Vagina (tissue), 2 donors: ENCODE data around the gene ZNF772. TPM values are rescaled to one million over a fixed set of nuclear protein-coding genes. Genes with fewer than 3 reads are reported as not detected.

Source experiments
- DNase-seq, 2 donors: peaks; one replicate each; pipeline ENCODE4 v3.0.0-alpha.2; 2017; ENCODE audit errors: extremely low spot score in 2 of 2
- H3K27ac ChIP-seq: fragments of 200-600 bp; sonication (generic); one replicate; pipeline ENCODE4 v1.5.1; 2019
- H3K27me3 ChIP-seq: fragments of 200-600 bp; sonication (generic); one replicate; pipeline ENCODE4 v1.5.1; 2019
- H3K36me3 ChIP-seq, 2 donors: fragments of 200-600 bp; sonication (generic); one replicate each; pipeline ENCODE4 v1.5.1; 2017 to 2019
- H3K4me1 ChIP-seq: fragments of 200-600 bp; sonication (generic); one replicate; pipeline ENCODE4 v1.5.1; 2019
- H3K4me3 ChIP-seq, 2 donors: fragments of 200-600 bp; sonication (generic); 1 replicate in 1 of 2; 2 replicates in 1 of 2; pipeline ENCODE4 v1.5.1; 2016 to 2019
- H3K9me3 ChIP-seq: fragments of 200-600 bp; sonication (generic); one replicate; pipeline ENCODE4 v1.5.1; 2019
- POLR2A ChIP-seq, 2 donors: fragments of 450-650 bp; IDR thresholded peaks; one replicate each; pipeline ENCODE4 v1.6.1; 2017; ENCODE audit warnings: antibody characterized with exemption in 2 of 2, mild to moderate bottlenecking in 2 of 2, moderate library complexity in 2 of 2
- POLR2AphosphoS5 ChIP-seq, 2 donors: sonication (generic); formaldehyde crosslinking; IDR thresholded peaks; one replicate each; pipeline ENCODE4 v1.9.0; 2017; ENCODE audit warnings: antibody characterized with exemption in 2 of 2, mild to moderate bottlenecking in 2 of 2, low read depth in 1 of 2; ENCODE audit not compliant: insufficient read depth in 1 of 2
- intact Hi-C: fragments of 100-400 bp; cut with DNase I; formaldehyde crosslinking; loops from one replicate; pipeline ENCODE4 v1.15.1; 2023
- total RNA-seq: library from RNA; depleted of rRNA; stranded (reverse); fragments of >200 nt; gene quantifications from one replicate; pipeline ENCODE4 v1.2.3, GENCODE V29; 2016
- TF ChIP-seq, protein P1 (sequence below), 3 experiments: fragments of 450-650 bp in 2 of 3; fragments of 200-600 bp in 1 of 3; sonication (generic) in 1 of 3; IDR thresholded peaks; one replicate each; pipeline ENCODE4 v1.5.1; 2017 to 2019; ENCODE audit warnings: antibody characterized with exemption in 3 of 3, mild to moderate bottlenecking in 2 of 3, moderate library complexity in 2 of 3

The ZNF772 gene
- total RNA-seq, 1 donor from 2014 or later, result 6.9 TPM

DNA sequence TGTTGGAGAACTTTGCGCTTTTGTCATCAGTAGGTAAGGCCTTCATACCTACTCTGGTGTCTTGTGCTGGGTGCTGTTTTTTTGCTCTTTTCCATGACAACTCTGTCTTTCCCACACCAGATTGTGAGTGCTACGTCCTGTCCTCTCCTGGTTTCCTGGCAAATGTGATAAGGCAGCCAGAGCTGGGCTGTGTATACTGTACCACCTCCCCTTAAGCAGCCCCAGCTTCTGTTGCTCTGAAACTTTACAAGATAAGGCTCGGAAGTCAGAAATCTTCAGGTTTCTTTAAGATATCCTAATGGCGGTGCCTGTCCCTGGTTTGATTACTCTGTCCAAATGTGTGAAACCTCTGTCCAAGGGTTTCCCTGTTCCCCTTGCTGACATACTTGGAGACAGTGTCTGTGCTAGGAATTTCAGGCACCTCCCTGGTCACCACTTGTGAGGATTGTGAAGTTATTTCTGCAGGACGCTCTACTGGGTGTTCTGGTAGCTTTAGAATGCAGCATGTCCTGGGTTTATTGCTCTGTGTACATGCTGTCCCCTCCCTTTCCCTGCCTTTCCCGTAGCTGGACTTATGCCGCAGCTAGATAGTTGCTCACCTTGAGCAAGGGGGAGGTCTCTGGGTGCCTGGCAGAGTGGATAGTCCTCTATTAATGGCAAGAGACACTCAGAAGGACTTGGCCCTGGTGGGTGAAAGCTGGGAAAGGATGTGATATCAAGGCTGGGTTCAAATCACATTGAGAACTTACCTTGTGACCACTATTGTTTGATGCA lies 35.2 kb downstream of the ZNF772 start:
- Histone ChIP-seq H3K4me1 (no peaks in the 10 kb centered on the region), H3K27ac (no peak overlapping the region), H3K4me3 (no peak overlapping the region), H3K36me3 (peaks cover 0 to 75% of the 10 kb centered on the region in 2 donors), H3K9me3 (peaks cover 51% of the 10 kb centered on the region), H3K27me3 (no peaks in the 10 kb centered on the region)
- TF ChIP-seq POLR2AphosphoS5 (IDR thresholded peaks at IDR 0.05; ENCODE audit: insufficient read depth in 1 of 2, low read depth in 1 of 2) (no peak), POLR2A (IDR thresholded peaks at IDR 0.05) (no peak)
- TF ChIP-seq, protein P1, sequence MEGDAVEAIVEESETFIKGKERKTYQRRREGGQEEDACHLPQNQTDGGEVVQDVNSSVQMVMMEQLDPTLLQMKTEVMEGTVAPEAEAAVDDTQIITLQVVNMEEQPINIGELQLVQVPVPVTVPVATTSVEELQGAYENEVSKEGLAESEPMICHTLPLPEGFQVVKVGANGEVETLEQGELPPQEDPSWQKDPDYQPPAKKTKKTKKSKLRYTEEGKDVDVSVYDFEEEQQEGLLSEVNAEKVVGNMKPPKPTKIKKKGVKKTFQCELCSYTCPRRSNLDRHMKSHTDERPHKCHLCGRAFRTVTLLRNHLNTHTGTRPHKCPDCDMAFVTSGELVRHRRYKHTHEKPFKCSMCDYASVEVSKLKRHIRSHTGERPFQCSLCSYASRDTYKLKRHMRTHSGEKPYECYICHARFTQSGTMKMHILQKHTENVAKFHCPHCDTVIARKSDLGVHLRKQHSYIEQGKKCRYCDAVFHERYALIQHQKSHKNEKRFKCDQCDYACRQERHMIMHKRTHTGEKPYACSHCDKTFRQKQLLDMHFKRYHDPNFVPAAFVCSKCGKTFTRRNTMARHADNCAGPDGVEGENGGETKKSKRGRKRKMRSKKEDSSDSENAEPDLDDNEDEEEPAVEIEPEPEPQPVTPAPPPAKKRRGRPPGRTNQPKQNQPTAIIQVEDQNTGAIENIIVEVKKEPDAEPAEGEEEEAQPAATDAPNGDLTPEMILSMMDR (IDR thresholded peaks at IDR 0.05), result no peak
- DNase-seq, result no peak
- intact Hi-C loops, result loop anchor here (5.0 kb wide), 1 partner anchor 820 kb away; no protein-coding TSS in a partner anchor

- Histone ChIP-seq H3K4me3 (no peak overlapping the region), H3K27ac (no peak overlapping the region), H3K36me3 (peaks cover 0 to 52% of the 10 kb centered on the region in 2 donors), H3K4me1 (peaks cover 20% of the 10 kb centered on the region), H3K9me3 (peaks cover 31% of the 10 kb centered on the region), H3K27me3 (no peaks in the 10 kb centered on the region)
- TF ChIP-seq POLR2AphosphoS5 (IDR thresholded peaks at IDR 0.05; ENCODE audit: insufficient read depth in 1 of 2, low read depth in 1 of 2) (no peak), POLR2A (IDR thresholded peaks at IDR 0.05) (no peak)
- TF ChIP-seq, protein P1 (IDR thresholded peaks at IDR 0.05), result no peak
- no peak for DNase-seq
- intact Hi-C loops, result no loop called here
Measured at GRCh38 chr19:57438925-57439324, 38.4 kb downstream of the ZNF772 start.

DNA sequence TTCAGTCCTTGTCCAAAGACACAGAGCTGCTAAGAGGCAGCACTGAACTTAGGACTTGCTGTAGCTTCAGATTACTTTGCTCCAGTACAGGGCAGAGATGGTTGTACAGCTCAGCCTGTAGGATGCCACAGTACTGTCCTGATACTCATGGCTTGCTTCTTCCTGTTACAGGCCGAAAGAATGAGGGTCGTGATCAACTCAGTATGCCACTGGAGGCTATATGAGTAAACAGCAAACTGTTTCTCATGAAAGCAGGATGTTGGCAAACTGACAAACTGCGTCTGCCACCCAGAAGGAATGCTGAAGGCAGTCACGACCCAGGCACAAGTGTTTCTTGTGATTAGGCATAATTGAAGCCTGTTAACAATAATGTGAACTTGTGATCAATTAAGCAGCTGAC lies 39.4 kb downstream of the ZNF772 start:
- no peak overlapping the region for H3K27ac ChIP-seq
- no peak overlapping the region for H3K4me3 ChIP-seq
- DNase-seq, result no peak
- peaks cover 20% of the 10 kb centered on the region for H3K4me1 ChIP-seq
- H3K9me3 ChIP-seq, result peaks cover 21% of the 10 kb centered on the region
- TF ChIP-seq POLR2A (IDR thresholded peaks at IDR 0.05), result no peak
- TF ChIP-seq POLR2AphosphoS5 (IDR thresholded peaks at IDR 0.05; ENCODE audit: insufficient read depth in 1 of 2, low read depth in 1 of 2), result no peak
- TF ChIP-seq, protein P1 (IDR thresholded peaks at IDR 0.05), result no peak
- intact Hi-C loops, result no loop called here
- H3K36me3 ChIP-seq, result peaks cover 0 to 42% of the 10 kb centered on the region in 2 donors
- H3K27me3 ChIP-seq, result no peaks in the 10 kb centered on the region

GRCh38 chr19:57436417-57436816 lies 40.9 kb downstream of the ZNF772 start:
- peaks cover 20% of the 10 kb centered on the region for H3K4me1 ChIP-seq
- H3K4me3 ChIP-seq, result peak overlapping the region in 1 of 2 donors; percentile 69
- H3K27ac ChIP-seq, result no peak overlapping the region
- H3K9me3 ChIP-seq, result peaks cover 12% of the 10 kb centered on the region
- intact Hi-C loops, result no loop called here
- no peak for TF ChIP-seq POLR2A (IDR thresholded peaks at IDR 0.05)
- no peaks in the 10 kb centered on the region for H3K27me3 ChIP-seq
- peaks cover 0 to 27% of the 10 kb centered on the region in 2 donors for H3K36me3 ChIP-seq
- no peak for DNase-seq

DNA sequence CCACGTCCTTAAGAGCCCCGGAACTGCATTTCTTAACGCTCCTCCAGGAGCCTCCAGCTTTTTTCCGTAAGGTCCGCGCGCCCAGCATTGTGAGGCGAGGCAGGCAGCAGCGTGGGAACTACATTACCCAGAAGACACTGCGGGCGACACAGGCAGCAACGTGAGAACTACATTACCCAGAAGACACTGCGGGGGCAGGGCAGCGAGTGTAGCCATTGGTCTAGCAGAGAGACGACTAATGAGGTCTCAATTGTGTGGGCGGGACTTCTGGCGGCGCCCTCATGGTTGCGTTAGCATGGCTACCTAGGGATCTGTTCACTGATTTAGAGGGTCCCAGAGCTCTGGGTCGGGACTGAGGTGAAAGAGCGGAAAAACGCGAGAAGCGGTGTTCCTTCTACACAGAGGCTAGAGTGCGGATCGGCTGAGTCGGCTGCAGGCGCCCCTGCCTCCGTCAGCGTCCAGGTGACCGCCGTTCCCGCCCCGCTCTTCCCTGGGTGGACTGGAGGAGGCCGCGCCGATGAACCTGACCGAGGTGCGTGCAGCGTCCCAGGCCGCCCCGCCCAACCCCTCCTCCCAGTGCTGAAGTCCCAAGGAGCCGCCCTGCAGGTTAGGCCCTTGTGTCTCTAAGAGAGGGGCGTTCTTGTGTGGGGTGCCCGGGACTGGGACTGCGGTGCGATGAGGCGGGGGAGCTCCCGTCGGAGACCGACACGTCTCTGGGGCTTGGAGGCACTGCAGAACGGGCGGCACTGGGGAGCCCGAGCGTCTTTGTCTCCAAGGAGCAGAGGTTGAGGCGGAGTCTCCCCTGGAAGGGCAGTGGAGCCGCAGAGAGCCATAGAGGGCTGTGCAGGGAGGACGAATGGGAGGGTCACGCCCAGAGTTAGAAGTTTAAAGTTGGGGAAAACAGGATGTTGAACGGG lies 42.0 kb downstream of the ZNF772 start, which contains the start of gene ZNF749:
Gene ZNF749 (plus strand): TSS at position 264 of the 917 bp plus-strand sequence. CDS start 254 bp downstream, at position 518.
- Histone ChIP-seq H3K27ac (peak within 1 kb of the TSS; percentile 30), H3K9me3 (peaks cover 12% of the 10 kb centered on the region), H3K27me3 (no peaks in the 10 kb centered on the region), H3K4me1 (peaks cover 20% of the 10 kb centered on the region), H3K4me3 (peak within 1 kb of the TSS; percentile 69 to 84), H3K36me3 (peaks cover 0 to 19% of the 10 kb centered on the region in 2 donors)
- TF ChIP-seq POLR2A (IDR thresholded peaks at IDR 0.05) (no peak), POLR2AphosphoS5 (IDR thresholded peaks at IDR 0.05; ENCODE audit: insufficient read depth in 1 of 2, low read depth in 1 of 2) (peak; percentile 58 to 99)
- TF ChIP-seq, protein P1 (IDR thresholded peaks at IDR 0.05), result no peak
- intact Hi-C loops, result no loop called here
- peak in 1 of 2 donors; percentile 95 for DNase-seq
